DND-41 (cell line): ENCODE results near the gene SMG5.

ENCODE experiments used
- ATAC-seq: fragments of 200-7000 bp; cut with Tn5 transposase; 3 replicates; pipeline ENCODE4 v1.9.1; 2021; ENCODE audit warnings: low read depth; ENCODE audit not compliant: insufficient read depth
- DNase-seq: peaks from one replicate; pipeline ENCODE4 v3.0.0-alpha.2; 2020
- H2AFZ ChIP-seq: 2 replicates; pipeline ENCODE4 v1.6.0; 2012; ENCODE audit warnings: low read depth, low read length
- H3K27ac ChIP-seq: 2 replicates; pipeline ENCODE4 v1.5.1; 2012; ENCODE audit warnings: low read length, inconsistent platforms
- H3K27me3 ChIP-seq: fragments of 200-600 bp; sonication (generic); 2 replicates; pipeline ENCODE4 v1.6.0; 2012; ENCODE audit warnings: low read length, mild to moderate bottlenecking, inconsistent platforms; ENCODE audit not compliant: insufficient read depth, poor library complexity
- H3K36me3 ChIP-seq: 2 replicates; pipeline ENCODE4 v1.5.1; 2012; ENCODE audit warnings: low read length, inconsistent platforms; ENCODE audit not compliant: insufficient read depth
- H3K4me1 ChIP-seq: 2 replicates; pipeline ENCODE4 v1.5.1; 2012; ENCODE audit warnings: mild to moderate bottlenecking, low read length; ENCODE audit not compliant: insufficient read depth
- H3K4me2 ChIP-seq: 2 replicates; pipeline ENCODE4 v1.6.0; 2012; ENCODE audit warnings: mild to moderate bottlenecking, moderate library complexity, low read length, inconsistent platforms; ENCODE audit not compliant: insufficient read depth
- H3K4me3 ChIP-seq, 2 experiments: fragments of 200-600 bp in 1 of 2; shearing (Covaris generic) in 1 of 2; 2 replicates each; pipeline ENCODE4 v1.5.1; 2012 to 2016; ENCODE audit warnings: inconsistent platforms in 2 of 2, low read length in 2 of 2, mild to moderate bottlenecking in 2 of 2, low read depth in 1 of 2, moderate library complexity in 1 of 2
- H3K79me2 ChIP-seq: 2 replicates; pipeline ENCODE4 v1.6.0; 2012; ENCODE audit warnings: low read length, inconsistent platforms; ENCODE audit not compliant: insufficient read depth
- H3K9ac ChIP-seq: 2 replicates; pipeline ENCODE4 v1.6.0; 2012; ENCODE audit warnings: low read depth, mild to moderate bottlenecking, inconsistent platforms, low read length, moderate library complexity
- H3K9me3 ChIP-seq: 2 replicates; pipeline ENCODE4 v1.5.1; 2012; ENCODE audit warnings: low read length, moderate library complexity, mild to moderate bottlenecking, inconsistent platforms; ENCODE audit not compliant: insufficient read depth, severe bottlenecking
- H4K20me1 ChIP-seq: 2 replicates; pipeline ENCODE4 v1.6.0; 2012; ENCODE audit warnings: low read length; ENCODE audit not compliant: insufficient read depth
- EZH2 ChIP-seq: IDR thresholded peaks from 3 replicates; pipeline ENCODE4 v1.6.1; 2012; ENCODE audit warnings: borderline replicate concordance, low read depth, mild to moderate bottlenecking, moderate library complexity, low read length, inconsistent platforms; ENCODE audit not compliant: severe bottlenecking
- TF ChIP-seq, protein P1 (sequence below): IDR thresholded peaks from 2 replicates; pipeline ENCODE4 v1.5.1; 2012; ENCODE audit warnings: borderline replicate concordance, low read length, moderate library complexity, mild to moderate bottlenecking; ENCODE audit not compliant: poor library complexity, severe bottlenecking; ENCODE audit errors: extremely low read depth

SMG5 gene

DNA sequence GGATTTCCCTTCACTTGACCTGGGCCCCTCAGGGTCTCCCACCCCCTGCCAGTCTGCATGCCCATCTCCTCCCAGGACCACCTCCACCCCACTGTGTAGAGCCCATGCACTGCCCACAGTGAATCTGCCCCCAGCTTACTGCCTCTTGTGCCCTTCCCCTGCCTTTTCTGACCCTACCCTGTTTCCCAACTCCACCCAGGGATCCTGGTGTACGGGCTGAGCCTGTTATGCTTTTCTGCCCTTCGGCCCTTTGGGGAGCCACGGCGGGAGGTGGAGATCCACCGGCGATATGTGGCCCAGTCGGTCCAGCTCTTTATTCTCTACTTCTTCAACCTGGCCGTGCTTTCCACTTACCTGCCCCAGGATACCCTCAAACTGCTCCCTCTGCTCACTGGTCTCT, 3.4 kb upstream of the SMG5 start:
- no peak overlapping the region for H2AFZ ChIP-seq
- H3K36me3 ChIP-seq, result peaks cover 20% of the 10 kb centered on the region
- H3K9ac ChIP-seq, result no peak overlapping the region
- ATAC-seq (no peak), DNase-seq (no peak)
- H3K4me3 ChIP-seq, result no peak overlapping the region
- TF ChIP-seq, protein P1, sequence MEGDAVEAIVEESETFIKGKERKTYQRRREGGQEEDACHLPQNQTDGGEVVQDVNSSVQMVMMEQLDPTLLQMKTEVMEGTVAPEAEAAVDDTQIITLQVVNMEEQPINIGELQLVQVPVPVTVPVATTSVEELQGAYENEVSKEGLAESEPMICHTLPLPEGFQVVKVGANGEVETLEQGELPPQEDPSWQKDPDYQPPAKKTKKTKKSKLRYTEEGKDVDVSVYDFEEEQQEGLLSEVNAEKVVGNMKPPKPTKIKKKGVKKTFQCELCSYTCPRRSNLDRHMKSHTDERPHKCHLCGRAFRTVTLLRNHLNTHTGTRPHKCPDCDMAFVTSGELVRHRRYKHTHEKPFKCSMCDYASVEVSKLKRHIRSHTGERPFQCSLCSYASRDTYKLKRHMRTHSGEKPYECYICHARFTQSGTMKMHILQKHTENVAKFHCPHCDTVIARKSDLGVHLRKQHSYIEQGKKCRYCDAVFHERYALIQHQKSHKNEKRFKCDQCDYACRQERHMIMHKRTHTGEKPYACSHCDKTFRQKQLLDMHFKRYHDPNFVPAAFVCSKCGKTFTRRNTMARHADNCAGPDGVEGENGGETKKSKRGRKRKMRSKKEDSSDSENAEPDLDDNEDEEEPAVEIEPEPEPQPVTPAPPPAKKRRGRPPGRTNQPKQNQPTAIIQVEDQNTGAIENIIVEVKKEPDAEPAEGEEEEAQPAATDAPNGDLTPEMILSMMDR, result no peak
- no peak for TF ChIP-seq EZH2
- H3K27me3 ChIP-seq, result no peaks in the 10 kb centered on the region
- H3K9me3 ChIP-seq, result no peaks in the 10 kb centered on the region
- H3K4me1 ChIP-seq, result peaks cover 25% of the 10 kb centered on the region
- H3K27ac ChIP-seq, result no peak overlapping the region
- H3K79me2 ChIP-seq, result peaks cover 36% of the 10 kb centered on the region
- H4K20me1 ChIP-seq, result peaks cover 9% of the 10 kb centered on the region; the same call in 1 of the 2 replicates
- no peak overlapping the region for H3K4me2 ChIP-seq

DNA sequence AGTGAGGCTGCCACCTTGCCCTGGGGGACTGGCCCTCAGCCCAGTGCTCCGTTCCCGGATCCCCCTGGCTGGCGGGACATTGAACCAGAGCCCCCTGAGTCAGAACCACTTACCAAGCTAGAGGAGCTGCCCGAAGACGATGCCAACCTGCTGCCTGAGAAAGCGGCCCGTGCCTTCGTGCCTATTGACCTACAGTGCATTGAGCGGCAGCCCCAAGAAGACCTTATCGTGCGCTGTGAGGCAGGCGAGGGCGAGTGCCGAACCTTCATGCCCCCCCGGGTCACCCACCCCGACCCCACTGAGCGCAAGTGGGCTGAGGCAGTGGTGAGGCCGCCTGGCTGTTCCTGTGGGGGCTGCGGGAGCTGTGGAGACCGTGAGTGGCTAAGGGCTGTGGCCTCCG, 2.8 kb upstream of the SMG5 start:
- DNase-seq (no peak), ATAC-seq (no peak)
- Histone ChIP-seq H4K20me1 (peaks cover 14% of the 10 kb centered on the region), H3K4me3 (no peak overlapping the region), H3K4me1 (peaks cover 32% of the 10 kb centered on the region), H3K36me3 (peaks cover 21% of the 10 kb centered on the region), H3K27ac (no peak overlapping the region), H3K9me3 (no peaks in the 10 kb centered on the region), H3K79me2 (peaks cover 43% of the 10 kb centered on the region), H3K9ac (no peak overlapping the region), H3K4me2 (no peak overlapping the region), H2AFZ (no peak overlapping the region), H3K27me3 (no peaks in the 10 kb centered on the region)
- TF ChIP-seq, protein P1, result no peak
- TF ChIP-seq EZH2, result no peak

DNA sequence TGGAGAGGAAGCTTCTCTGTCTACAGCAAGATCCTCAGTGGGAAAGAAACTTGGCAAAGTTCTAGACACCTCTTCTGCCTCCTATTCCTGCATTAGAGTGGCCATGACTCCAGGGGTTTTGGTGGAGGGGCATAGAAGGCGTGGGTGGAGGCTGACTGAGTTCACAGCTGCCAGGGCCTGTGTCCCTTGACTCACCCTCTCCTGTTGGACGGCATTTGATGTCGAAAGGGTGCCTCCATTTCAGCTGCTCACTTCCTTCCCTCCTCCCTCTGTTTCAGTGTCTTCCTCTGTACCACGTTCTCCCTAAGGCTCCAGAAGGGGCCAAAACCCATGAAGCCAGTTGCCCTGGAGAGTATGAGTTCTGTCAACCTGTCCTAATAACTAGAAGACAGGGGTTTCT, 2.1 kb upstream of the SMG5 start:
- 0 out of 2 replicates have a peak overlapping the region, but pooled peaks have one; percentile 14 for H3K9ac ChIP-seq
- H3K79me2 ChIP-seq, result peaks cover 50% of the 10 kb centered on the region
- H3K4me3 ChIP-seq, result no peak overlapping the region

More for the DNA sequence above, 2.1 kb upstream of the SMG5 start:
- Histone ChIP-seq H3K36me3 (peaks cover 27% of the 10 kb centered on the region), H4K20me1 (peaks cover 21% of the 10 kb centered on the region), H3K4me2 (peak overlapping the region; percentile 92; the same call in 1 of the 2 replicates), H2AFZ (no peak overlapping the region), H3K9me3 (no peaks in the 10 kb centered on the region), H3K4me1 (peaks cover 37% of the 10 kb centered on the region), H3K27ac (no peak overlapping the region), H3K27me3 (no peaks in the 10 kb centered on the region)
- no peak for TF ChIP-seq EZH2
- TF ChIP-seq, protein P1, result no peak
- DNase-seq (no peak), ATAC-seq (no peak)
